Right lobe of liver (tissue), 6 donors: ENCODE results near the gene MX2. TPM values are rescaled to one million over a fixed set of nuclear protein-coding genes. Genes with fewer than 3 reads are reported as not detected.
A peak's percentile ranks its signal among the peaks of the same experiment; 100 is the strongest.

Experiments
- ATAC-seq, 4 donors: fragments of 200-7000 bp; cut with Tn5 transposase; one replicate each; pipeline ENCODE4 v1.9.1; 2020; ENCODE audit warnings: mild to moderate bottlenecking in 4 of 4, moderate library complexity in 4 of 4
- DNase-seq, 3 donors: peaks; one replicate each; pipeline ENCODE4 v3.0.0-alpha.2; 2020
- H3K27ac ChIP-seq, 3 donors: fragments of 200-600 bp; one replicate each; pipeline ENCODE4 v1.8.0; 2022
- H3K27me3 ChIP-seq, 2 donors: fragments of 200-600 bp; one replicate each; pipeline ENCODE4 v1.8.0; 2022
- H3K36me3 ChIP-seq, 4 donors: fragments of 200-600 bp; sonication (generic) in 1 of 4; one replicate each; pipeline versions ENCODE4 v1.5.1 to v1.8.0; 2017 to 2022; ENCODE audit warnings: control low read depth in 1 of 4
- H3K4me1 ChIP-seq, 4 donors: fragments of 200-600 bp; sonication (generic) in 1 of 4; one replicate each; pipeline versions ENCODE4 v1.5.1 to v1.8.0; 2017 to 2022; ENCODE audit warnings: control low read depth in 1 of 4
- H3K4me3 ChIP-seq, 3 donors: fragments of 200-600 bp; one replicate each; pipeline ENCODE4 v1.8.0; 2022
- H3K9me3 ChIP-seq, 4 donors: fragments of 200-600 bp; sonication (generic) in 1 of 4; one replicate each; pipeline versions ENCODE4 v1.5.1 to v1.8.0; 2017 to 2022; ENCODE audit warnings: control low read depth in 1 of 4
- CTCF ChIP-seq, 4 donors: fragments of 200-600 bp in 3 of 4; fragments of 450-650 bp in 1 of 4; IDR thresholded peaks; one replicate each; pipeline versions ENCODE4 v1.5.1 to v1.8.0; 2016 to 2022; ENCODE audit warnings: antibody characterized with exemption in 4 of 4, mild to moderate bottlenecking in 2 of 4
- POLR2A ChIP-seq: fragments of 450-650 bp; IDR thresholded peaks from one replicate; pipeline ENCODE4 v1.6.1; 2017; ENCODE audit warnings: antibody characterized with exemption, mild to moderate bottlenecking
- WGBS: methylation state at CpG from one replicate; pipeline ENCODE4 v1.1.6; 2018; ENCODE audit warnings: low coverage, low lambda C conversion rate; ENCODE audit not compliant: insufficient coverage; ENCODE audit errors: missing lambda C conversion rate; 5-methylcytosine and 5-hydroxymethylcytosine counted together
- intact Hi-C, 2 donors: fragments of 100-400 bp; cut with DNase I; formaldehyde crosslinking; loops; one replicate each; pipeline versions ENCODE4 v1.11.2 to v1.14.1; 2022
- total RNA-seq, 6 experiments: library from RNA; depleted of rRNA in 2 of 6; stranded (reverse); fragments of >200 nt in 2 of 6; fragmentation: NEBNext Ultra II Directional in 3 of 6; extraction: Animal tissue kit (Norgen Biotek cat#: 25700) in 3 of 6; gene quantifications; one replicate each; pipeline versions ENCODE4 v1.1.0 to v1.2.4, GENCODE V29; 2016 to 2023
- donor health status: DM: no; HTN: yes; CAD: no.
- donor health status: DM: no; HTN: no; CAD: no.
- donor health status: DM: no; HTN: no; CAD: no.
- donor health status: DM: no; HTN: yes; CAD: no.
- donor health status: DM: no; HTN: yes; CAD: no.

The MX2 gene
- total RNA-seq, 6 experiments from 2014 or later, result 0.49 to 1.9 (median 1.5) TPM

GRCh38 chr21:41425588-41425953 is 63.7 kb downstream of the MX2 start:
- Histone ChIP-seq H3K4me3 (peak overlapping the region; percentile 64 to 89 (median 70)), H3K9me3 (no peaks in the 10 kb centered on the region), H3K27ac (peak overlapping the region; percentile 20 to 84 (median 26)), H3K4me1 (peaks cover 0 to 9% (median 0%) of the 10 kb centered on the region in 4 donors), H3K27me3 (no peaks in the 10 kb centered on the region), H3K36me3 (no peaks in the 10 kb centered on the region)
- WGBS, result 73% methylated on average over 5 of the region's 7 CpGs
- ATAC-seq (peak in 2 of 4 donors; percentile 2 to 3), DNase-seq (no peak)
- intact Hi-C loops, result no loop called here
- TF ChIP-seq CTCF (IDR thresholded peaks at IDR 0.05) (no peak), POLR2A (no peak)

- intact Hi-C loops, result no loop called here
Observed at GRCh38 chr21:41425954-41426675, 64.3 kb downstream of the MX2 start, which contains the start of gene MX1. Gene MX1 (plus strand): TSS chr21:41426239. CDS start chr21:41432071, 5,832 bp downstream.

GRCh38 chr21:41426676-41427404 is 65.0 kb downstream of the MX2 start:
- H3K4me3 ChIP-seq, result peak overlapping the region; percentile 64 to 89 (median 70)
- H3K27me3 ChIP-seq, result no peaks in the 10 kb centered on the region
- peak overlapping the region; percentile 20 to 84 (median 26) for H3K27ac ChIP-seq
- 40% methylated on average over 9 of the region's 41 CpGs for WGBS
- no peaks in the 10 kb centered on the region for H3K9me3 ChIP-seq
- DNase-seq, result no peak
- ATAC-seq, result peak; percentile 18 to 34 (median 24)
- H3K4me1 ChIP-seq, result peaks cover 0 to 4% (median 0%) of the 10 kb centered on the region in 4 donors
- intact Hi-C loops, result no loop called here
- peaks cover 0 to 3% (median under 1%) of the 10 kb centered on the region in 4 donors for H3K36me3 ChIP-seq
- no peak for TF ChIP-seq POLR2A
- TF ChIP-seq CTCF (IDR thresholded peaks at IDR 0.05), result no peak

More at GRCh38 chr21:41425954-41426675, 64.3 kb downstream of the MX2 start, which contains the start of gene MX1:
- H3K27me3 ChIP-seq, result no peaks in the 10 kb centered on the region
- DNase-seq (peak; percentile 83 to 87 (median 87)), ATAC-seq (peak; percentile 95 to 96 (median 96))
- peak within 1 kb of the TSS; percentile 20 to 84 (median 26) for H3K27ac ChIP-seq
- 0% methylated on average over 15 of the region's 65 CpGs for WGBS
- H3K4me3 ChIP-seq, result peak within 1 kb of the TSS; percentile 64 to 89 (median 70)
- no peaks in the 10 kb centered on the region for H3K9me3 ChIP-seq
- H3K4me1 ChIP-seq, result peaks cover 0 to 5% (median 0%) of the 10 kb centered on the region in 4 donors
- no peaks in the 10 kb centered on the region for H3K36me3 ChIP-seq
- TF ChIP-seq CTCF (IDR thresholded peaks at IDR 0.05) (no peak), POLR2A (peak; percentile 56)

- Histone ChIP-seq H3K27me3 (no peaks in the 10 kb centered on the region), H3K36me3 (peaks cover 0 to 8% (median 4%) of the 10 kb centered on the region in 4 donors), H3K9me3 (no peaks in the 10 kb centered on the region), H3K4me3 (no peak overlapping the region), H3K27ac (no peak overlapping the region), H3K4me1 (peaks cover 0 to 4% (median 0%) of the 10 kb centered on the region in 4 donors)
- TF ChIP-seq CTCF (IDR thresholded peaks at IDR 0.05) (no peak), POLR2A (no peak)
- intact Hi-C loops, result no loop called here
- DNase-seq (no peak), ATAC-seq (no peak)
- 88% methylated on average over 1 of the region's 8 CpGs for WGBS
Observed at GRCh38 chr21:41427556-41427955, 65.7 kb downstream of the MX2 start.
